Upper lobe of right lung (tissue), 1 donor: ENCODE measurements around the gene DENND1B. TPM values are rescaled to one million over a fixed set of nuclear protein-coding genes. Genes with fewer than 3 reads are reported as not detected.

Experiments
- ATAC-seq: fragments of 200-7000 bp; cut with Tn5 transposase; one replicate; pipeline ENCODE4 v1.9.1; 2020; ENCODE audit warnings: mild to moderate bottlenecking, moderate library complexity
- DNase-seq: peaks from one replicate; pipeline ENCODE4 v3.0.0-alpha.2; 2020
- H3K27ac ChIP-seq: fragments of 200-600 bp; one replicate; pipeline ENCODE4 v1.8.0; 2022
- H3K27me3 ChIP-seq: fragments of 200-600 bp; one replicate; pipeline ENCODE4 v1.8.0; 2022; ENCODE audit warnings: mild to moderate bottlenecking
- H3K36me3 ChIP-seq: fragments of 200-600 bp; one replicate; pipeline ENCODE4 v1.8.0; 2022
- H3K4me1 ChIP-seq: fragments of 200-600 bp; one replicate; pipeline ENCODE4 v1.8.0; 2022
- H3K4me3 ChIP-seq: fragments of 200-600 bp; one replicate; pipeline ENCODE4 v1.8.0; 2022; ENCODE audit warnings: mild to moderate bottlenecking
- H3K9me3 ChIP-seq: fragments of 200-600 bp; one replicate; pipeline ENCODE4 v1.8.0; 2022
- intact Hi-C: fragments of 100-400 bp; cut with DNase I; formaldehyde crosslinking; loops from one replicate; pipeline ENCODE4 v1.11.0; 2022
- total RNA-seq: library from RNA; stranded (reverse); fragmentation: NEBNext Ultra II Directional; extraction: Animal tissue kit (Norgen Biotek cat#: 25700); gene quantifications from one replicate; pipeline ENCODE4 v1.2.1, GENCODE V29; 2021
- TF ChIP-seq, protein P1 (sequence below): fragments of 200-600 bp; IDR thresholded peaks from one replicate; pipeline ENCODE4 v1.8.0; 2022; ENCODE audit warnings: antibody characterized with exemption
- donor health status: DM: no; HTN: yes; CAD: no; lungs with severe emphysema.

DENND1B gene
- total RNA-seq, 1 donor from 2014 or later: 20.1 TPM

DNA sequence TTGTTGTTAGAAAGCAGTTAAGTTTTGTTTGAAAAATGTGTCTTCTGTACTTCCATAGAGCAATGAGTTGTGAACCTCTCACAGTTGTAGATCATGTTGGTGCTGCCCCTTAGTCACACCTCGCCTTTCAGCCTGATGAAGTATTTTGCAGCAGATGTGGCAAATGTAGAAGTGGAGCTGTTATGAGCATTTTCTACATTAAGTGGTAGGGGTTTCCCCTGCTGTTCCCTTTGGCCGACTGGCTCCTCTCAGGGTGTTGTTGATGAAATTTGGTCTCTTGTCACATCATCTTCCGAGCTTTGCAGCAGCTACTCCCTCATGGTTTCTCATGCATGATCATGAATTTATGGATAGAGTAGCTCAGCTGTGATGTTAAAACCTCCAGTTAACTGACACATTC, 33.6 kb upstream of the DENND1B start:
- DNase-seq: no peak
- ATAC-seq: no peak
- H3K27ac ChIP-seq: no peak overlapping the region
- no peaks in the 10 kb centered on the region for H3K4me1 ChIP-seq
- H3K9me3 ChIP-seq: no peaks in the 10 kb centered on the region
- intact Hi-C loops: no loop called here
- H3K27me3 ChIP-seq: no peaks in the 10 kb centered on the region
- TF ChIP-seq, protein P1, sequence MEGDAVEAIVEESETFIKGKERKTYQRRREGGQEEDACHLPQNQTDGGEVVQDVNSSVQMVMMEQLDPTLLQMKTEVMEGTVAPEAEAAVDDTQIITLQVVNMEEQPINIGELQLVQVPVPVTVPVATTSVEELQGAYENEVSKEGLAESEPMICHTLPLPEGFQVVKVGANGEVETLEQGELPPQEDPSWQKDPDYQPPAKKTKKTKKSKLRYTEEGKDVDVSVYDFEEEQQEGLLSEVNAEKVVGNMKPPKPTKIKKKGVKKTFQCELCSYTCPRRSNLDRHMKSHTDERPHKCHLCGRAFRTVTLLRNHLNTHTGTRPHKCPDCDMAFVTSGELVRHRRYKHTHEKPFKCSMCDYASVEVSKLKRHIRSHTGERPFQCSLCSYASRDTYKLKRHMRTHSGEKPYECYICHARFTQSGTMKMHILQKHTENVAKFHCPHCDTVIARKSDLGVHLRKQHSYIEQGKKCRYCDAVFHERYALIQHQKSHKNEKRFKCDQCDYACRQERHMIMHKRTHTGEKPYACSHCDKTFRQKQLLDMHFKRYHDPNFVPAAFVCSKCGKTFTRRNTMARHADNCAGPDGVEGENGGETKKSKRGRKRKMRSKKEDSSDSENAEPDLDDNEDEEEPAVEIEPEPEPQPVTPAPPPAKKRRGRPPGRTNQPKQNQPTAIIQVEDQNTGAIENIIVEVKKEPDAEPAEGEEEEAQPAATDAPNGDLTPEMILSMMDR: no peak
- H3K36me3 ChIP-seq: no peaks in the 10 kb centered on the region
- H3K4me3 ChIP-seq: no peak overlapping the region

DNA sequence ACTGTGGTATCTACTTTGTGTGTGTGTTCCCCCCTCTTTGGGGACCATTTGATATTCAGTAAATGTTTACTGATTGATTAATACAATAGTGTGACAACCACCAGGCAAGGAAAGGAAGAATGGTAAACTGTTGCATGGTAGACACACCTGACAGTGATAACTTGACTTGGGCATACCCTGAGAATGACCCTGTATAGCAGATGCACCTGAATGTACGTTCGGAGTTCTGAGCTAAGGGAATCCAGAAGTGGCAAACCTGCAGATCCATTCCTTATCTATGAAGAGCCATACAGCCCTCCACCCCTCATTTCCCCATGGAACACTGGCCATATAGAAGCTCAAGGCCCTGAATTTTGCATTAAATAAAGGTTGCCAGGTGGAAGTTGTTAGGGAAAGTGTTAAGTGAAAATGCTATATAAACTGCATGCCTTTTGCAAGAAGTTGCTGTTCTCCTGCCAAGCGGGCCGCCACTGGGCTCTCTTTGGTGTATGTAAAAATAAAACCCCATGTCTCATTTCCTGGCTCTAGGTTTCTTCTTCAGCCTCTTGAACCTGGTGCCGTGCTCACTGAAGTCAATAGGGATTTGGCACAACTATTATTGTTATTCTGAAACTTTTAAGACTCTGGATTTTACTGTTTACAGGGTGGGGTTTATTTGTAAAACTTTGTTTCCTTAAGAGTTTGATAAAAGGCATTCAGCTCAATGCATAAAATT, 32.6 kb upstream of the DENND1B start:
- no peak for ATAC-seq
- TF ChIP-seq, protein P1: no peak
- H3K27me3 ChIP-seq: no peaks in the 10 kb centered on the region
- H3K36me3 ChIP-seq: no peaks in the 10 kb centered on the region
- no peaks in the 10 kb centered on the region for H3K4me1 ChIP-seq
- intact Hi-C loops: no loop called here
- no peak for DNase-seq
- no peak overlapping the region for H3K4me3 ChIP-seq
- H3K27ac ChIP-seq: no peak overlapping the region
- H3K9me3 ChIP-seq: no peaks in the 10 kb centered on the region

DNA sequence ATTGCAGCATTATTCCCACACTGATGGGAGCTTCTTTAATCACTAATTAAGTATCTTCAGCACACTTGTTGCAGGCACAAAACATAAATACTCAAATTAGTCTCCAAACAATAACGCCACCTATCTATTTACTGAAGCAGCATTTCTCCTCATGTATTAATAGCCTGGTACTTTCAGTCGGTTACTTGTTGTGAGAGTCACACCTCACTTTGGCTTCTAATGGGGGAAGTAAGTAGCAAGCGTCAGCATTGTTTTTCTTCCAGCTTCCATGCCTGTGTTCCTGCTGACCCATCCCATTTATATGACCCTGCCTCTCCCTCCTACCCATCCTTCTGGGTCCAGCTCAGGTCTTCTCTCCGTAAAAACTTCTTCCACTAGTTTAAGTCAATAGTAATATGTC, 31.9 kb upstream of the DENND1B start:
- ATAC-seq (no peak), DNase-seq (no peak)
- no peaks in the 10 kb centered on the region for H3K9me3 ChIP-seq
- no peak overlapping the region for H3K4me3 ChIP-seq
- H3K36me3 ChIP-seq: no peaks in the 10 kb centered on the region
- H3K27me3 ChIP-seq: no peaks in the 10 kb centered on the region
- TF ChIP-seq, protein P1: no peak
- intact Hi-C loops: no loop called here
- no peaks in the 10 kb centered on the region for H3K4me1 ChIP-seq
- no peak overlapping the region for H3K27ac ChIP-seq

DNA sequence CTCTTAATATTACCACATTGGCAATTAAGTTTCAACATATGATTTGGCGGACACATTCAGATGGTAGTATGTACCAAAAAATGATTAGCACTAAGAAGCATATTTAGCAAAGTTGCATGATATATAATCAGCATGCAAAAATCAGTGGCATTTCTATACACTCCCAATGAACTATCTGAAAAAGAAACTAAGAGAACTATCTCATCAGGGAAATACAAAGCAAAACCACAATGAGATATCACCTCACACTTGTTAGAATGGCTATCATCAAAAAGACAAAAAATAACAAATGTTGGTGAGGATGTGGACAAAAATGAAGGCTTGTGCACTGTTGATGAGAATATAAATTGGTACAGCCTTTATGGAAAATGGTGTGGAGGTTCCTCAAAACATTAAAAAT, 31.4 kb upstream of the DENND1B start:
- ATAC-seq (no peak), DNase-seq (no peak)
- Histone ChIP-seq H3K36me3 (no peaks in the 10 kb centered on the region), H3K27me3 (no peaks in the 10 kb centered on the region), H3K27ac (no peak overlapping the region), H3K4me1 (no peaks in the 10 kb centered on the region), H3K4me3 (no peak overlapping the region), H3K9me3 (no peaks in the 10 kb centered on the region)
- intact Hi-C loops: no loop called here
- TF ChIP-seq, protein P1: no peak

DNA sequence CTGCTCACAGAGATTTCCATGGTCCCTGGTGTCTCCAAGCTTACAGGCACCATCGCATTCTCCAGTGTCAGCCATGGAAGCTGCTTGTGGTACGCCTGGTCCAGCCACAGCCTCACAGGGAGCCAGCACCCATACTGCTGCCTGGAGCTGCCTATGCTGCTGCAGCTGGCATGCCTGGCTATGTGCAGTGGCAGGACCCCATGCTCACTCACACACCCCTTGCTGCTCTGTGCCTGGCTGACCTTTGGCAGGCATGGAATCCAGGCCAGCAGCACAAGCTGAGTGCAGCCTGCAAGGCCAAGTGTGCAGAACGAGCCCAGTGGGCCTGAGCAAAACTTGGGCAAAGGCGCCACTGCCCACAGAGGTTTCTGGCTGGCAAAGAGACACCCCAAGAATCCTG, 26.4 kb upstream of the DENND1B start:
- ATAC-seq (peak; percentile 22), DNase-seq (no peak)
- TF ChIP-seq, protein P1: no peak
- no peak overlapping the region for H3K27ac ChIP-seq
- intact Hi-C loops: no loop called here
- no peaks in the 10 kb centered on the region for H3K36me3 ChIP-seq
- peaks cover 4% of the 10 kb centered on the region for H3K9me3 ChIP-seq
- no peak overlapping the region for H3K4me3 ChIP-seq
- no peaks in the 10 kb centered on the region for H3K4me1 ChIP-seq
- no peaks in the 10 kb centered on the region for H3K27me3 ChIP-seq

DNA sequence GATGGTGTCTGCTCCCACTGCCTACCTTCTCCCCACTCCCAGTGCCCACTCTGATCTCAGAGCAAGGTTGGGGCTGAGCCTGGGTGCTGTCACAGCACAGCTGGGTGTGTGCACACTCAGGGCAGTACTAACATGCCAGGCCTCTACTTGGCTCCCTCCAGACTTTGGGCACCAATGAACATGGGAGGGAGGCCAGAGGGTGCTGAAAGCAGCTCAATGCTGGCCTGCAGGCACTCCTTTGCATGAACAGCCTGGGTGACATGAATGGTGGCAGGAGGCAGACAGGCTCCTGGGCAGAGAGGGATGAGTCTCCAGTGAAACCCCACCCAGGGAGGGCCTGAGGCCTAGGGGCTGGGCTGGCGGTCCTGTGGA, 25.8 kb upstream of the DENND1B start:
- ATAC-seq (peak; percentile 12), DNase-seq (no peak)
- H3K36me3 ChIP-seq: no peaks in the 10 kb centered on the region
- peaks cover 10% of the 10 kb centered on the region for H3K9me3 ChIP-seq
- no peaks in the 10 kb centered on the region for H3K27me3 ChIP-seq
- no peaks in the 10 kb centered on the region for H3K4me1 ChIP-seq
- TF ChIP-seq, protein P1: no peak
- H3K4me3 ChIP-seq: no peak overlapping the region
- intact Hi-C loops: no loop called here
- H3K27ac ChIP-seq: no peak overlapping the region
